AG04450 (cell line): ENCODE measurements around the gene B4GALT6. TPM values are rescaled to one million over a fixed set of nuclear protein-coding genes. Genes with fewer than 3 reads are reported as not detected.

Experiments
- CTCF ChIA-PET: fragments of 300-600, 350-600 bp; formaldehyde crosslinking; extraction: SDS; loops from one replicate; lab custom pipeline; 2022; ENCODE audit warnings: antibody characterized with exemption, inconsistent platforms; lab: Charles Lee
- POLR2A ChIA-PET: fragments of 350-600 bp; formaldehyde crosslinking; extraction: SDS; loops from one replicate; lab custom pipeline; 2021; ENCODE audit warnings: antibody characterized with exemption, inconsistent platforms; lab: Yijun Ruan, JAX
- DNase-seq: peaks from one replicate; pipeline ENCODE4 v3.0.0-alpha.2; 2011; ENCODE audit warnings: low read depth, low spot score
- H3K27ac ChIP-seq: one replicate; pipeline ENCODE4 v1.5.1; 2012; ENCODE audit warnings: low read depth, low read length, control low read depth
- H3K27me3 ChIP-seq: one replicate; pipeline ENCODE4 v1.6.0; 2012; ENCODE audit warnings: low read length; ENCODE audit not compliant: control insufficient read depth, insufficient read depth
- H3K4me3 ChIP-seq: 2 replicates; pipeline ENCODE4 v1.5.1; 2011; ENCODE audit warnings: mild to moderate bottlenecking, low read depth, low read length, control low read depth
- H3K9me3 ChIP-seq: 2 replicates; pipeline ENCODE4 v1.5.1; 2012; ENCODE audit warnings: low read length; ENCODE audit not compliant: control insufficient read depth, insufficient read depth
- polyA plus RNA-seq: library from polyadenylated mRNA; depleted of rRNA; stranded (reverse); fragments of >200 nt; gene quantifications from 2 replicates; pipeline ENCODE4 v1.2.3, GENCODE V29; 2011
- TF ChIP-seq, protein P1 (sequence below): IDR thresholded peaks from 2 replicates; pipeline ENCODE4 v1.5.1; 2011; ENCODE audit warnings: low read depth, low read length, control low read depth, inconsistent platforms

Gene B4GALT6
- polyA plus RNA-seq, 1 experiment: 0.40 TPM

DNA sequence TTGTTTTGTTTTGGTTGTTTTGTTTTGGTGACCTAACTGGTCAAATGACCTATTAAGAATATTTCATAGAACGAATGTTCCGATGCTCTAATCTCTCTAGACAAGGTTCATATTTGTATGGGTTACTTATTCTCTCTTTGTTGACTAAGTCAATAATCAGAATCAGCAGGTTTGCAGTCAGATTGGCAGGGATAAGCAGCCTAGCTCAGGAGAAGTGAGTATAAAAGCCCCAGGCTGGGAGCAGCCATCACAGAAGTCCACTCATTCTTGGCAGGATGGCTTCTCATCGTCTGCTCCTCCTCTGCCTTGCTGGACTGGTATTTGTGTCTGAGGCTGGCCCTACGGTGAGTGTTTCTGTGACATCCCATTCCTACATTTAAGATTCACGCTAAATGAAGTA lies 92.8 kb downstream of the B4GALT6 start, which contains the start of gene TTR:
Gene TTR, plus strand, starts transcription at position 250 of the 400 bp plus-strand sequence. Its CDS starts 26 bp downstream, at position 276.
- POLR2A ChIA-PET: no interaction called here
- TF ChIP-seq, protein P1, sequence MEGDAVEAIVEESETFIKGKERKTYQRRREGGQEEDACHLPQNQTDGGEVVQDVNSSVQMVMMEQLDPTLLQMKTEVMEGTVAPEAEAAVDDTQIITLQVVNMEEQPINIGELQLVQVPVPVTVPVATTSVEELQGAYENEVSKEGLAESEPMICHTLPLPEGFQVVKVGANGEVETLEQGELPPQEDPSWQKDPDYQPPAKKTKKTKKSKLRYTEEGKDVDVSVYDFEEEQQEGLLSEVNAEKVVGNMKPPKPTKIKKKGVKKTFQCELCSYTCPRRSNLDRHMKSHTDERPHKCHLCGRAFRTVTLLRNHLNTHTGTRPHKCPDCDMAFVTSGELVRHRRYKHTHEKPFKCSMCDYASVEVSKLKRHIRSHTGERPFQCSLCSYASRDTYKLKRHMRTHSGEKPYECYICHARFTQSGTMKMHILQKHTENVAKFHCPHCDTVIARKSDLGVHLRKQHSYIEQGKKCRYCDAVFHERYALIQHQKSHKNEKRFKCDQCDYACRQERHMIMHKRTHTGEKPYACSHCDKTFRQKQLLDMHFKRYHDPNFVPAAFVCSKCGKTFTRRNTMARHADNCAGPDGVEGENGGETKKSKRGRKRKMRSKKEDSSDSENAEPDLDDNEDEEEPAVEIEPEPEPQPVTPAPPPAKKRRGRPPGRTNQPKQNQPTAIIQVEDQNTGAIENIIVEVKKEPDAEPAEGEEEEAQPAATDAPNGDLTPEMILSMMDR: no peak
- DNase-seq: no peak
- H3K27ac ChIP-seq: no peak within 1 kb of the TSS
- H3K4me3 ChIP-seq: no peak within 1 kb of the TSS
- CTCF ChIA-PET: no interaction called here
- no peaks in the 10 kb centered on the region; the same call in 1 of the 2 replicates for H3K9me3 ChIP-seq
- H3K27me3 ChIP-seq: no peaks in the 10 kb centered on the region

DNA sequence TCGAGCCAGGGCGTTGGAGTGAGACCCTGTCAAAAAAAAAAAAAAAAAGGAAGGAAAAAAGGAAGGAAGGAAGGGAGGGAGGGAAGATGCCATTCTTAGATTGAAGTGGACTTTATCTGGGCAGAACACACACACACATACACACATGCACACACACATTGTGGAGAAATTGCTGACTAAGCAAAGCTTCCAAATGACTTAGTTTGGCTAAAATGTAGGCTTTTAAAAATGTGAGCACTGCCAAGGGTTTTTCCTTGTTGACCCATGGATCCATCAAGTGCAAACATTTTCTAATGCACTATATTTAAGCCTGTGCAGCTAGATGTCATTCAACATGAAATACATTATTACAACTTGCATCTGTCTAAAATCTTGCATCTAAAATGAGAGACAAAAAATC lies 93.3 kb downstream of the B4GALT6 start:
- no peaks in the 10 kb centered on the region; the same call in 1 of the 2 replicates for H3K9me3 ChIP-seq
- ChIA-PET POLR2A (no interaction called here), CTCF (no interaction called here)
- TF ChIP-seq, protein P1: no peak
- no peaks in the 10 kb centered on the region for H3K27me3 ChIP-seq
- H3K4me3 ChIP-seq: no peak overlapping the region
- H3K27ac ChIP-seq: no peak overlapping the region
- DNase-seq: no peak

DNA sequence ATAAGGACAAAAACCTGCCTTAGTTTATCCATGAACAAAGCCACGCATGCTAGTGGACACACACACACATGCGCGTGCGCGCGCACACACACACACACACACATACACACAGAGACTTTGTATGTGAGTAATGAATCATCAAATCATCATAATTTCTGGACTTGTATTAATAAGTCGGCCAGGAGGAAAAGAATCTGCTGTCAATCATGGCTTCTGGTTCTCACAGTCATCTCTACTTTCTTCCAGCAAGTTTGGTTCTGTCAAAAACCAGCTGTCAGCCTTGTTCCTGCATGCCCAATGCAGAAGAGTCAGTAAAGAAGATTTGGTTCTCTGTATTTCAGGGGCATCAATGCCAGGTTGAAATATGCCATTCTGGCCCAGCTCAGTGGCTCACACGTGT lies 93.8 kb downstream of the B4GALT6 start:
- no peaks in the 10 kb centered on the region for H3K27me3 ChIP-seq
- H3K27ac ChIP-seq: no peak overlapping the region
- ChIA-PET CTCF (no interaction called here), POLR2A (no interaction called here)
- H3K9me3 ChIP-seq: no peaks in the 10 kb centered on the region; the same call in 1 of the 2 replicates
- no peak overlapping the region for H3K4me3 ChIP-seq
- TF ChIP-seq, protein P1: no peak
- DNase-seq: no peak

DNA sequence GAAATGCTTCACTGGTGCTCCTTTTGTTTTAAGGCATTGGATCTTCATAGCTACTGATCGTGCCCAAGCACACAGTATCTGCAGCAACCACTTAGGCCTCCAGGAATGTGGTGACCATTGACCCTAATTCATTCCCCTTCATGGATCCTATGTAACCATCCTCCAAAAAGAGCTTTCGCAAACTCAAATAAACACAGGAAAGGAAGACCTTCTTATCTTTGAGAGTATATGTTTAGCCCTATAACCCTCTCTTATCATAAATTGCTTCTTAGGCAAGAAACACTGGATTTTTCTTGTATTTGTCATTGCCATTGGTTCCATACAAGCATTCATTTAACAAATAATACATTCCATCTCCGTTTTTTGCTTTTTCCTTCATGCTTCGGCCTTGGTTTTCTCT lies 96.9 kb downstream of the B4GALT6 start:
- Histone ChIP-seq H3K27ac (no peak overlapping the region), H3K9me3 (no peaks in the 10 kb centered on the region; the same call in 1 of the 2 replicates), H3K4me3 (no peak overlapping the region), H3K27me3 (no peaks in the 10 kb centered on the region)
- ChIA-PET CTCF (no interaction called here), POLR2A (no interaction called here)
- TF ChIP-seq, protein P1: no peak
- no peak for DNase-seq

DNA sequence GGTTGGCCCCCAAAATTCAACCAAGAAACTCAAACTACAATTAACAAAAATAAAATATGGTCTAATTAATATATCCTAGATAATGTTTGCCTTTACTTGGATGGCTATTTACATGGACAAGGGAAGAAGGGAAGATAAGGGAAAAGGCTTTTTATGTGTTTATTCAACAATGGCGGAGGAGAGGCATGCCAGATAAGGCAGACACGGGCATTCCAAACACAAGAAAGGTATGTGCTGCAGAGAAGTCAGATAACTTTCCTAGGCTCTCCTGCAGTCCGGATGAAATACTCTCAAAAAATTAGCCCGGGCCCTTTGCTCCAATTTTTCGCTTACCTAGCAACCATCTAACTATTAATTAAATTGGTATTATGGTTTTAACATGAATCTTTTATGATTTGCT lies 97.8 kb downstream of the B4GALT6 start:
- Histone ChIP-seq H3K27me3 (no peaks in the 10 kb centered on the region), H3K9me3 (no peaks in the 10 kb centered on the region; the same call in 1 of the 2 replicates), H3K4me3 (no peak overlapping the region), H3K27ac (no peak overlapping the region)
- DNase-seq: no peak
- TF ChIP-seq, protein P1: no peak
- POLR2A ChIA-PET: no interaction called here
- CTCF ChIA-PET: no interaction called here
